ENCODE data around the gene SDK1.

The SDK1 gene

DNA sequence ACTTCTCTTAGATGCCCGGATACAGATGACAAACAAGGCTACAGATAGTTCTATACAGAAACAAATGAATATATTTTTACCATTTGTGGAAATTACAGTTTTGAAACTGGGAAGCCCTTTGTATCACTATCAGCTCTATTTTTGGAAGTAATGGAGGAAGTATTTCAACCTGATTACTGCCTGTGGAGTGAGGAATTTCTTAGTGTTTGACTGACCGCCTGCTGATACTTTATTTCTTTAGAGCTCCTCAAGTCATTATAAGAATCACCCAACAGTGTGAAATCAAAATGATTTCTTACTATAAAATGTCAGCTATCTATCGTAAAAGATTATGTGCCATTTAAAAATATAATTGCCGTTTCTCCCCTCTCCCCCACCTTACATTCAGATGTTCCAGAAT lies 290.9 kb downstream of the SDK1 start:
- DNase-seq, result no peak

DNA sequence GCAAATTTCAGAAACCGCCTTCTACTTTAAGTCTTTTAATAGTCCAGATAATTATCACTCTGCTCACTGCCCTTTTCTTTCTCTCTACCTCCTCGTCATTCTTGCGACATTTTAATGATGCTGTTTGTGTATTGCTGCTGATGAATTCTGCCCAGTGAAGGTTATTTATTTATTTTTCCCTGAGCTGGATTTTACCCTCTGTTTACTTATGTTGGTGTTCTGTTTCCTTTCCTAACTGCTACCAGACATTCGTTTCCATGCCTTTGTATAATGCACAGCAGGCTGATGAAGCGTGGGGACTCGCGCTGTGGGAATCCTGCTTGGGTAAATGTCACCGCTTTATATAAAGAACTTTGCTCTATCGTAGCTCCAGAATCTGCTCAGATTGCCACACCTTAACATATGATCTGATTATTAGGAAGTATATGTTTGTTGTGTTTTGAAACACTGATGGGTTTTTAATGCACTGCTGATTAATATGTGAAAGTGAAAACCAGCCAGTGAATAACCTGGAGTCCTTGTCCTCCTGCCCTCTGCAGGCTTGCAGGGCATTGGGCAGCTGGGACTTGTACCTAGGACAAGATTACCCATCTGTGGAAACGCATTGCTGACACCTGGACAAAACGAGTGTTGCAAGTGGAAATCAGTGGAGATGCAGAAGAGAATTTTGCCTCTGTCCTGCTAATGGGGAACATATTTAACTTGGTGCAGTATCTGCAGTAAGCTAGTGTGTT lies 291.5 kb downstream of the SDK1 start:
- peak; percentile 60 for DNase-seq

DNA sequence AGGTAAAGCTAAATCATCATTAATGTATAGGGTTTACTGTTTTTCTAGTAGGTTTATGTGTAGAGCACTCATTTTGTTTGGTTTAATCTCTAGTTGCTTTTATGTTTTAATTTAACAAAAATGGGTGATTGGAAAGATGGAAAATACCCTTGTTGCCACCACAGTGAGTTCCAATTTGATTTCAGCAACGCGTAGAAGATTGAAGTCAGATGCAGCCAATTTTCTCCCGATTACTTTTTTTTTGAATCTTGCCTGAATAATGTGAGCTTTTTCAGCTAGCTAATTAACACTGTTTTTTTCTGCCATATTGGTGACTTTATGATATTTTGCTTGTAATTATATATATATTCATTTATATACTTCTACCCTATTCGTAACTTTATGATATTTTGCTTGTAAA lies 293.8 kb downstream of the SDK1 start:
- no peak for DNase-seq

DNA sequence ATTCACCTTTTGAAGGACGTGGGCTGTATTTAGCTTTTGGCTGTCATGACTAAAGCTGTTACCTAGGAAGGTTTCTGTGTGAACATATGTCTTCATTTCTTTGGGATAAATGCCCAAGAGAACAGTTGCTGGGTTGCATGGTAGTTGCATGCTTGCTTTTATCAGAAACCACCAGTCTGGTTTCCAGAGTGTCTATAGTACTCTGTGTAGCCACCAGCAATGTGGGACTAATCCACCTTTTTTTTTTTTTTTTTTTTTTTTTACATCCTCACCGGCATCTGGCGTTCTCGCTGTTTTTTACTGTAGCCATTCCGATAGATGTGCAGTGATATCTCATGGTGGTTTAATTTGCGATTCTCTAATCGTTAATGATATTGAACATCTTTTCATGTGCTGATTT lies 297.8 kb downstream of the SDK1 start:
- no peak for DNase-seq

DNA sequence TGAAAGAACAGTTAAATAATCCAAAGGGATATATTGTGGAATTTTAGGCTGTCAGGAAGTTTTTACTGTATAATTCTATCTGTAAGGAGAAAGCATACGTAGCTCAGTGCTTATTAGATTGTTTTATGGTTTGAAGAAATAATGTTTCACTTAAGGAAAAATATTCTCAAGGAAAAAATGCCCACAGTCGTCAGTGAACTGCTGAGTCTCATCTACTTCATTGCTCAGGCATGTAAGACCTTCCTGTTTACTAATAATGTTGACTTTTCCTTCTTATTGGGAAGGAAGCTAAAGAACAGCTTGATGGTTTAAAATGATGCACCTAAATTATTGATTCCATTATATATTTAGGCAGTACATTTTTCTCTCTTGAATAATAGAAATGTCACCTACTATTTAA lies 304.2 kb downstream of the SDK1 start:
- no peak for DNase-seq

DNA sequence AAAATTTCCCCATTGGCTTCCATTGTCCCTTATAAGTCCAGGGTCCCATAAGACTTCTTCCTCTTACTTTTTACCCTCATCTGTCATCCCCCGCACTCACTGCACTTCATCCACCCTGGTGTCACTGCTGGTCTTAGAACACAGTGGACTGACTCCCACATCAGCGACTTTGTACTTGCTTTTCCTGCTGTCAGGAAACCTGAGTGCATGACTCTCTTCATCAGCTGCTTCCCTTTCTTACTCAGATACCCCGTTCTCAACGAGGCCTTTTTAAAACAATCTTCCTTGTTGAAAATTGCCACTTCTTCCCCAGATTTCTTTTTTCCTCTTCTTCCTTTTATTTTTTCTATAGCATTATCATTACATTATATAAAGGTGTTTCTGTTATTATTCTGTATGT lies 305.4 kb downstream of the SDK1 start:
- DNase-seq, result no peak

DNA sequence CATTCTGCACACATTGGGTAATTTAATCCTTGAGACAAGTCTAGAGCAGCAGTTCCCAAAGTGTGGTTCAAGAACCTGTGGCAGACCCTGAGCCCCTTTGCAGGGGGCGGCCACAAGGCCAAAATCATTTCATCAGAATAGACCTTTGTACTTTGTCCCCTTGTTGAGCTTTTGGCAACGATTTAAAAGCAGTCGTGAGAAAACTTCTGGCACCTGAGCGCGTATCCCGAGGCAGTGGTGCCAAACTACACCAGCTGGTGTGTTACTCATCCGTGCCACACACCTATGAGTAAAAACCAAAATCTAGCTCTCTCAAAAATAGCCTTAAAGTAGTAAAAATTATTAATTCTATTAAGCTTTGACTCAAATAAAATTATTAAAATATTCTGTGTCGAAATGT lies 306.8 kb downstream of the SDK1 start:
- no peak for DNase-seq

DNA sequence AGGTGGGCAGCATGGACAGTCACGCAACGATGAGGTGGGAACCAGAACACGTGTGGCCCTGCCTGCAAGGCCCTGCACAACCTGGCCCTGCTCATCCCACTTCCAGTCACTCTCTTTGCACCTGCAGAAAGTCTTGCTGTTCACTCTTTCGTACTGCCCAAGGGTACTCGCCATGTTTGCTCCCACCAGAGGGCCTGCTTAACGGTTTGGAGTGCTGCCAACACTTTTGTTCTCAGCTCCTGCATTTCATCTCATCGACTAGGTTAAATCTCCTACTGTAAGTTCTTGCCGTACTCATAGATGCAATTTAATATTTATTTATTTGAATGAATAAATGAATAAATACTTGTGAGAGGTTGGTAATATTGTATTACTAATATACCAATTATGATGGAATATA lies 315.3 kb downstream of the SDK1 start:
- no peak for DNase-seq

DNA sequence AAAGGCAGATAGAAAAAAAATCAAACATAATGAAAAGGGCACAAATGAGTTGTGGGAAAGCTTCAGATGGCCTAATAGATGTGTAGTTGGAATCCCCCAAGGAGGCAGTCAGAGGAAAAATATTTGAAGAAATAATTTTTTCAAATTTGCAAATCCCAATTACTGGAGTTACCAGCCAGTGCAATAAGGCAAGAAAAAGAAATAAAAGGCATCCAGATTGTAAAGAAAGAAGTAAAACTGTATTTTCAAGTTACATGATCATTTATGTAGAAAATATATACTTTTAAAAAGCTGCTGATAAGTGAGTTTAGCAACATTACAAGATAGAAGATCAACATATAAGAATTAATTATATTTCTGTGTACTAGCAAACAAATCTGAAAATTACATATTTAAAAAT lies 329.0 kb downstream of the SDK1 start:
- DNase-seq, result no peak

DNA sequence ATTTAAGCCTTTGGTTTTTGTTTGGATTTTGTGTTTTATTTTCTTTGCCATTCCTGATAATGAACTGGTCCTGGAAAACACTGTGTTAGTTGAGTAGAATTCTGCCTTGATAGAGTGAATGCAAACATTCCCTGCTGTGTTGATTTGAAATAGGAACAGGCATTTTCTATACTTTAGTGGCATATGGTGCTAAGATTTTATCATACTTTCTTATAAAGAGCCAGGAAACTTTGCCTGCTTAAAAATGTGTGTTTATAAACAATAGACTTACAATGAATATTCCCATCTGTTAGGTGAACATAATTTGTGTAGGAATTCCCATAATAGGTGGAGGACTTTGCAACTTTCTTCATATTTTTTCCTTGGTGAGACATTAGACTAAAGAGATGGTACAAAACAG lies 333.3 kb downstream of the SDK1 start:
- no peak for DNase-seq

DNA sequence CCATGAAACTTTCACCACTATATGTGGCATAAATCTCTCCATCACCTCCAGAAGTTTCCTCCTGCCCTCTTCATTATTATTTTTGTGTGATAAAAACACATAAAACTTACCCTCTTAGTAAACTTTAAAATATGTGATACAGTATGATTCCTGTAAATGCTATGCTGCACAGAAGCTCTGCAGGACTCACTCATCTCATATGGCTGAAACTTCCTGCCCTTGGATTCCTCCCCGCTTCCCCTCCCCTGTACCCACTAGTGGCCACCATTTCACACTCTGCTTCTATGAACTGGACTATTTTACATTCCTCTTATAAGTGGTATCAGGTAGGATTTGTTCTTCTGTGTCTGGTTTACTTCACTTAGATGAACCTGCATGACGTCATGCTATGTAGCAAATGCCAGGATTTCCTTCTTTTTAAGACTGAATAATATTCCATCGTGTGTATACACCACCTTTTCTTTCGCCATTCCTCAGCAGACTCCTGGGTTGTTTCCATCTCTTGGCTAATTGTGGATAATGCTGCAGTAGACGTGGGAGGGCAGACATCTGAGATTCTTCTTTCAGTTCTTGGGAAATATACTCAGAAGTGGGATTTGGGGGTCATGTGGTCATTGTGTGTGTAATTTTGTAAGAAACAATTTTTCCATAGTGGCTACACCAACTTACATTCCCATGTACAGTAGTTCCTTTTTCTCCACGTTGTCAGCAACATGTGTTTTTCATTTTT lies 335.2 kb downstream of the SDK1 start:
- DNase-seq, result no peak

DNA sequence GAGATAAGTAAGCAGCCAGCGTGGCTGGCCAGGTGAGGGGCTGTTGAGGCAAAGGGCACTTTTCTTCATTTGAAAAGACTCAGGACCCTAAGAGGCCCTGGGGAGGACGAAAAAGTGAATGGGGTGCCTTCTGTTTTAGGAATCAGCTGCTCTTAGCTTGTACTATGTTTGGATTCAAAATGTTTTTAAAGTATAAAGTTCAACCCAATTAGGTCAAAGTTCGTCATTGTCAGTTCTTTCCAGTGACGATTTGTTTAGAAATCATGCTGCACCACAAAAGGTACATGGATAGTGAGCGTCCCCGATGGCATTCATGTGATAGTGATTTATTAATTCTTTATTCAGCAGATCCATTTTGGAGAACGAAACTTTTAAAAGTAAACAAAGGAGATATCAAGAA lies 338.2 kb downstream of the SDK1 start:
- DNase-seq, result no peak

DNA sequence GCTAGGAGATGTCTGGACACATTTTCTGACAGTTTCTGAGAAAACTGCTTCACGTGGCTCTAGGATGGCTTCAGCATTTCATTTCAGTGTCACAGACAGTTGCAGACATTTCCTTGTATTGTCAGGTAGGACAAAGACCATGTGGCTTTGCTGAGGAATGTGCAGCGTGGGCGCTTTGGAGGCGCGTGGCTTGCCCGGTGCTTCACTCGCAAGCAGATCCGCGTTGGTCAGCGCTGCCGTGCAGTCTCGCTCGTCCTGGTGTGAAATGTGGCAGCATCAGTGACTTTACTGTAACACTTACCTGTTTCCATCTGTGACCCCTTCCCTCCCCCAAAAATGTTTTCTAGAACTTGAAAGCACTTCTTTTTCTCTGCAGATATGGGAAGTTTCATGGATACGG lies 340.5 kb downstream of the SDK1 start:
- no peak for DNase-seq

DNA sequence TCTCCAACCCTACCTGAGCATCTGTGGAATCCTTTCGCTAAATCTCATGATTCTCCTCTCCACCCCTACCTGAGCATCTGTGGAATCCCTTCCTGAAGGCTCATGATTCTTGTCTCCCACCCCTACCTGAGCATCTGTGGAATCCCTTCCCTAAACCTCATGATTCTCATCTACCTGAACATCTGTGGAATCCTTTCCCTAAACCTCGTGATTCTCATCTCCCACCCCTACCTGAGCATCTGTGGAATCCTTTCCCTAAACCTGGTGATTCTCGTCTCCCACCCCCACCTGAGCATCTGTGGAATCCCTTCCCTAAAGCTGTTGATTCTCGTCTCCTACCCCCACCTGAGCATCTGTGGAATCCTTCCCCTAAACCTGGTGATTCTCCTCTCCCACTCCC lies 342.0 kb downstream of the SDK1 start:
- no peak for DNase-seq

DNA sequence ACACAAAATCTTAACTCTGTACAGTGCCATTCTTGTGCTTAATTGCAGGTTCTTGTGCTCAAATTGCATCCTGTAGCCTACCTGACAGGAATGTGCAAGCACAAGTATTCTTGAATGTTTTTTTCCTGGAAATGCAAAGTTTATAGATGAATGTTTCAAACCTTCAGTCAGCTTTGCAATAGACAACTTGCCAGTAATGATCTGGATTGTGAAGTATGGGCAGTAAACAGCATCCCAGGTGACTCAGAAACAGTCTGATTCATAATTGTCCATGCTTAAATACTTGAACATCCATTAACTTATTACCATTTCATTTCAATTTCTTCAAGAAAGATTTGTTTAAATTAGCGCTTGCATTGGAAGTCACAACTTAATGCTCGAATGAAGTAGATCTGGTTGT lies 347.2 kb downstream of the SDK1 start:
- no peak for DNase-seq

DNA sequence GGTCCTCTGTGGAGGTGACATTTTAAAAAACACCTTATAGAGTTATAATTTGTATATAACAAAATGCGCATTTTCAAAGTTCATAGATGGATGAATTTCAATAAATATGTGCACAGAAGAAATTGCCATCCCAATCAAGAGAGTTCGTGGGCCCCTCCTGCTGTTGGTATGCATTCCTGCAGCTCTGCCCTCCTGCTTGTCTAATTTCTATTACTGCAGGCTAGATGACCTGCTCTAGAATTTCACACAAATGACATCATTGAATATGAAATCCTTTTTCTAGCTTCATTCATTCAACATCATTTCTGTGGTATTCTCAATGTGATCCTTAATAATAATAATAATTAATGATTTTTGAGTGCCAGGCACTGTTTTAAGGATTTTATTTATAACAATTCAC lies 348.2 kb downstream of the SDK1 start:
- DNase-seq, result no peak

DNA sequence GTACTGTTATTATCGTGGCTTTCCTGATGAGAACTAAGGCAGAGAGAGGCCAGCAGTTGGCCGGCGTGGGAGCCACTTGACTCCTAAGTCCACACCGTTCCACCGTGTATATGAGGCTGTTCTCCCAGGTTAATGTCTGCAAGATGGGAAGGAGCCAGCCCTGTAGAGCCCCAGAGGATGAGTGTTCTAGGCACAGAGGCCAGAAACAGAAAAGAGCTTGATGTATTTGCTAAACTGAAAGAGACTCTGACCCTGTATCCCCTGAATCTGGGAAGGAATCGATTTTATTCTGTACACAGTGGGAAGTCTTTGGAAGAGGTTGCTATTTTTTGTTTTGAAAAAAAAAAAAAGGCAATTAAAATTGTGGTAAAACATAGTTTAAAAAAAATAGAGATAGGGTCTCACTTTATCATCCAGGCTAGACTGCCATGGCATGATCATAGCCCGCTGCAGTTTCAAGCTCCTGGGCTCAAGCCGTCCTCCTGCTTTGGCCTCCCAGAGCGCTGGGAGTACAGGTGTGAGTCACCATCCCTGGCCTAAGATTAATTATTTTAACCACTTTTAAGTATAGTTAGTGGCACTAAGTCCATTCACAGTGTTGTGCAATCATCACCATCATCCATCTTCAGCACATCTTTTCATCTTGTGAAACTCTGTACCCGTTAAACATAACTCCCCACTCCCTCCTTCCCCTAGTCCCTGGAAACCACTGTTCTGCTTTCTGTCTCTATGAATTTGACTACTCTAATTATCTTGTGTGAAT lies 348.8 kb downstream of the SDK1 start:
- no peak for DNase-seq

DNA sequence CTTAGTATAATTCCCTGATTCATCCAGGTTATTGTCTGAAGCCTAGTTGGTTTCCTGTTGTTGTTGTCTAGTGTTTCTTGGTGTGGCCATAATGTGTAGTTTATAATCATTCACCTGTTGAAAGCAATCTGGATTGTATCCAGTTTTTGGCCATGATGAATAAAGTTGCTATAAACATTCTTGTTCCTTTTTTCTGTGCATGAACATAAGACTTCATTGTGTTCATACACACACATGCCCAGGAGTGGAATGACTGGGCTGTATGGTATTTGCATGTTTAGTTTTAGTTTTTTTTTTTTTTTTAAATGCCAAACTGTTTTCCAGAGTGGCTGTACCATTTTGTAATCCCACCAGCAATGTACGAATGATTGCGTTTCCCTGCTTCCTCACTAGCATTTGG lies 349.8 kb downstream of the SDK1 start:
- no peak for DNase-seq

DNA sequence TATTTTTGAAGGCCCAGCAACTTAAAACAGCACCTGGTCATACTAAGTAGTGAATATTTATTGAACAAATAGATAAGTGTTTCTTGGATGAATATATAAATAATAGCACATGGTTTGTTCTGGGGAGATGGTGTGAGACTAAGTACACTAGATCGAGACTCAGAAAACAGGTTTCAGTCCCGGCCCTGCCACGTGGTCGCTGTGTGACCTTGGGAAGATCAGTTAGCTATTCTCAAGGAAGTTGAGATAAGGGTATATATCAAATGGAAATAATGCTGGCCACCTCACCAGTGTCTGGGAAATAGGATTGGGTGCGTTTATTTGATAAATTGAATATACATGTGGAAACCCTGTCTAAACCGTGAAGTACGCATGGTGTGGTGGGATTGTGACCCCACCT lies 354.6 kb downstream of the SDK1 start:
- no peak for DNase-seq

DNA sequence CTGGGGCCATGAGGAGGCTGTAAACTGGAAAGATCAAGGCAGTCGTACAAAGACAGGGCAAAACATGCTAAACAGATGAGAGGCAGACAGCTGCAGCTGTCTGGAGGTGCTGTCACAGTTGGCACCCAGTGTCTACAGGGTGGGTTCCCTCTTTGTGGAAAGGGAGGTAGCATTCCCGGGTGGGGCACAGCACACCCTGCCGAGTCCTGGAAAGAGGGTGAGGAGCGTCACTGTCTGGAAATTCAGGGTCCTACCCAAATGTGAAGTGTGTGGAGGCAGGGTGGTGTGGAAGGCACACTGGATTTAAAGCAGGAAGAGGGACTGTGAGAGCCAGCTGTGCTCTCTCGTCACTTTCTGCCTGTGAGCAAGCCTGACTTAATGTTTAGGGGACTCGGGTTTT lies 356.2 kb downstream of the SDK1 start:
- DNase-seq, result no peak

DNA sequence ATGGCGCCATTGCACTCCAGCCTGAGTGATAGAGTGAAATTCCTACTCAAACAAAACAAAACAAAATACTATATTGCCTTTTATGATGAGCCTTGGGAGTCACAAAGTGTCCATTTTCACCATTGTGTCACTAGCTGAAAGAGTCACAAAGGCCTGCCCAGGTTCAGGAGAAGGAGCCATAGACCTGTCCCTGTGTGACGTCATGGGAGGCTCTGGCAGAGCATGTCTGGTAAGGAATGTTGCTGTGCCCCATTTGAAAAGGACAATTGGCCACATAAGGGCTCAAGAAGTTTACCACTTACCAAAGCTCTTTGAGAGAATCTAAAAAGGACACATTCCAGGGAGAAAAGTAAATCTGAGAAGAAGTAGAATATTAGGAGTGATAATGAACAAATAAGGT lies 367.7 kb downstream of the SDK1 start:
- no peak for DNase-seq

DNA sequence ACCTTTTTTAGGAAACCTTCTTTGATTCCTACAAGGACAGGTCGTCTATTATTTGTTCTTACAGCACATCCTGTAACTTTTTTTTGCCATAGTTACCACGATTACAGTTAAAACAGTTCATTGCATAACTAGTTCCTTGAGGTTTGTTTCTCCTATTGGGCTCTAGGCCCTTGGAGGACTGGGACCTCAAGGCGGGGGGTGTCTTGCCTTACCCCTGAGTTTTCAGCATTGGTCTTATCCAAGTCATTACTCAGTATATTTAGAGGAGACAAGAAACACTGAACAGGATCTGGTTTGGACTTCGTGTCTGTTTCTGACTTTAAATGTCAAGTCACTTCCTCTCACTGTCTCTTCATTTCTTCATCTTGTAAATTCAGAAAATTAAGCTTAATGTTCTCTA lies 369.8 kb downstream of the SDK1 start:
- no peak for DNase-seq

DNA sequence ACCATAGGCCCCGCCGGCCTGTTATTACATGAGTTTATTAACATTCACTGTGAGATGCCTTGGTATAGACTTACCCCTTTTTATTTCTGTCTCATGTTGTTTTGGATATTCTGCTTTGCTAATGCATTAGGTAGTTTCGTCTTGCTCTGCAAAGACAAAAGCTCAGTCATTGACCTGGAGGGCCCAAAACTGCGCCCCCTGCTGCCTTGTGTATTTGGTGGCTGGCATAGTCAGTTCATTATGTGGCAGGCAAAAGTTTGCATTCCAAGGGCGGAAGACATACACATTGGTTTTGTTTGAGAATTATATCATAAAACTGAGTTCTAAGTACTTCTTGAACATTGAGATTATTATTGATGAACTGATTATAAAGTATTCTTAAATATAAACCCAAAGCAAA lies 372.5 kb downstream of the SDK1 start:
- DNase-seq, result no peak

DNA sequence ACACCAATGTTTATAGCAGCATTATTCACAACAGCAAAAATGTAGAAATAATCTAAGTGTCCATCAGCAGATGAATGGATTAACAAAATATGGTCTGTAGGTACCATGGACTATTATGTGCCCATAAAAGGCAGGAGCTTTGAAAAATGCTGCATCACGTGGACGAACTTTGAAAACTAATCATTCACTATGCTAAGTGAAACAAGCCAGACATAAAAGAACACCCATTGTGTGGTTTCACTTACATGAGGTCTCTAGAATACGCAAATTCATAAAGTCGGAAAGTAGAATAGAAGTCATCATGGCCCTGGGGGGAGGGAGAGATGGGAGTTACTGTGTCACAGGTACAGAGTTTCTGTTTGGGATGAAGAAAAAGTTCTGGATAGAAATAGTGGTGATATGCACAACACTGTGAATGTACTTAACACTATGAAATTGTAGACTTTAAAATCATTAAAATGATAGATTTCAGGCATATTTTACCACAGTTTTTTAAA lies 377.3 kb downstream of the SDK1 start:
- DNase-seq, result no peak

All from NCI-H774 (cell line).